Stimulated activated CD4-positive, alpha-beta T cell treated with anti-CD3 and anti-CD28 coated beads, Interleukin-15, amount 100 ng/mL, for 24 hours (primary cell): ENCODE measurements around the gene NIP7.

ENCODE experiments used
- DNase-seq: peaks from one replicate; pipeline ENCODE4 v3.0.0-alpha.2; 2020

Gene NIP7

GRCh38 chr16:69319381-69319780 lies 20.2 kb upstream of the NIP7 start:
- DNase-seq, result no peak

- DNase-seq, result no peak
These were observed 19.5 kb upstream of the NIP7 start for GRCh38 chr16:69319826-69320739.

- no peak for DNase-seq
These were observed 18.9 kb upstream of the NIP7 start for GRCh38 chr16:69320740-69321073.

GRCh38 chr16:69321080-69321479 lies 18.5 kb upstream of the NIP7 start:
- no peak for DNase-seq

- no peak for DNase-seq
These were observed 17.2 kb upstream of the NIP7 start for GRCh38 chr16:69322343-69322742.

- DNase-seq, result no peak
These were observed 16.2 kb upstream of the NIP7 start for GRCh38 chr16:69323415-69323814.

GRCh38 chr16:69324013-69324531 lies 15.5 kb upstream of the NIP7 start:
- DNase-seq, result no peak

GRCh38 chr16:69324585-69325253 lies 14.9 kb upstream of the NIP7 start:
- no peak for DNase-seq

GRCh38 chr16:69325784-69326171 lies 13.8 kb upstream of the NIP7 start:
- DNase-seq, result no peak

- DNase-seq, result no peak
These were observed 13.2 kb upstream of the NIP7 start for GRCh38 chr16:69326172-69326873.

GRCh38 chr16:69327585-69328310 lies 11.8 kb upstream of the NIP7 start:
- no peak for DNase-seq

GRCh38 chr16:69328854-69329316 lies 10.7 kb upstream of the NIP7 start:
- DNase-seq, result no peak

GRCh38 chr16:69329369-69330285 lies 9.9 kb upstream of the NIP7 start:
- peak; percentile 55 for DNase-seq

- DNase-seq, result peak; percentile 93
These were observed 9.1 kb upstream of the NIP7 start, which contains the start of gene PDF for GRCh38 chr16:69330286-69331109. PDF (minus strand) TSS chr16:69330588; CDS start chr16:69330570, 18 bp downstream.

GRCh38 chr16:69334696-69335095 lies 4.9 kb upstream of the NIP7 start:
- no peak for DNase-seq

GRCh38 chr16:69338557-69339288 lies 849 bp upstream of the NIP7 start:
- no peak for DNase-seq

GRCh38 chr16:69340095-69340644 lies 598 bp downstream of the NIP7 start:
- DNase-seq, result peak; percentile 62

GRCh38 chr16:69344171-69344570 lies 4.6 kb downstream of the NIP7 start:
- no peak for DNase-seq

GRCh38 chr16:69345923-69346322 lies 6.4 kb downstream of the NIP7 start:
- no peak for DNase-seq
